ENCODE results near the gene TCOF1. TPM values are rescaled to one million over a fixed set of nuclear protein-coding genes. Genes with fewer than 3 reads are reported as not detected.

The TCOF1 gene
- total and polyA plus RNA-seq, 8 donors: 21.8 to 42.6 (median 31.1) TPM

GRCh38 chr5:150440948-150441812 lies 83.7 kb downstream of the TCOF1 start:
- ATAC-seq (no peak), DNase-seq (no peak)
- Histone ChIP-seq H3K4me1 (peaks cover 0 to 6% of the 10 kb centered on the region in 2 donors), H3K36me3 (peaks cover 0 to 47% of the 10 kb centered on the region in 2 donors), H3K27me3 (no peaks in the 10 kb centered on the region), H3K9me3 (no peaks in the 10 kb centered on the region), H3K4me3 (no peak overlapping the region), H3K27ac (no peak overlapping the region)
- intact Hi-C loops (cut with DNase I): no loop called here
- TF ChIP-seq CTCF (IDR thresholded peaks at IDR 0.05): no peak

- Histone ChIP-seq H3K27me3 (no peaks in the 10 kb centered on the region), H3K4me3 (no peak overlapping the region), H3K36me3 (peaks cover 0 to 55% of the 10 kb centered on the region in 2 donors), H3K4me1 (peaks cover 0 to 12% of the 10 kb centered on the region in 2 donors), H3K27ac (no peak overlapping the region), H3K9me3 (no peaks in the 10 kb centered on the region)
- no peak for TF ChIP-seq CTCF (IDR thresholded peaks at IDR 0.05)
- DNase-seq (no peak), ATAC-seq (no peak)
- intact Hi-C loops (cut with DNase I): no loop called here
Observed at GRCh38 chr5:150441813-150442698, 84.6 kb downstream of the TCOF1 start.

- H3K27ac ChIP-seq: no peak overlapping the region
- TF ChIP-seq CTCF (IDR thresholded peaks at IDR 0.05): no peak
- DNase-seq (no peak), ATAC-seq (no peak)
- H3K9me3 ChIP-seq: no peaks in the 10 kb centered on the region
- H3K36me3 ChIP-seq: peaks cover 0 to 62% of the 10 kb centered on the region in 2 donors
- H3K4me3 ChIP-seq: no peak overlapping the region
- intact Hi-C loops (cut with DNase I): no loop called here
- H3K27me3 ChIP-seq: no peaks in the 10 kb centered on the region
- peaks cover 3 to 19% of the 10 kb centered on the region in 2 donors for H3K4me1 ChIP-seq
Observed at GRCh38 chr5:150442699-150443080, 85.2 kb downstream of the TCOF1 start.

GRCh38 chr5:150443242-150444075 lies 86.0 kb downstream of the TCOF1 start:
- peaks cover 10 to 26% of the 10 kb centered on the region in 2 donors for H3K4me1 ChIP-seq
- no peak for TF ChIP-seq CTCF (IDR thresholded peaks at IDR 0.05)
- DNase-seq: no peak
- intact Hi-C loops (cut with DNase I): no loop called here
- no peaks in the 10 kb centered on the region for H3K9me3 ChIP-seq
- peaks cover 0 to 65% of the 10 kb centered on the region in 2 donors for H3K36me3 ChIP-seq
- no peak overlapping the region for H3K27ac ChIP-seq
- H3K27me3 ChIP-seq: no peaks in the 10 kb centered on the region
- no peak for ATAC-seq
- no peak overlapping the region for H3K4me3 ChIP-seq
